ENCODE measurements around the gene POLR1E.

DNA sequence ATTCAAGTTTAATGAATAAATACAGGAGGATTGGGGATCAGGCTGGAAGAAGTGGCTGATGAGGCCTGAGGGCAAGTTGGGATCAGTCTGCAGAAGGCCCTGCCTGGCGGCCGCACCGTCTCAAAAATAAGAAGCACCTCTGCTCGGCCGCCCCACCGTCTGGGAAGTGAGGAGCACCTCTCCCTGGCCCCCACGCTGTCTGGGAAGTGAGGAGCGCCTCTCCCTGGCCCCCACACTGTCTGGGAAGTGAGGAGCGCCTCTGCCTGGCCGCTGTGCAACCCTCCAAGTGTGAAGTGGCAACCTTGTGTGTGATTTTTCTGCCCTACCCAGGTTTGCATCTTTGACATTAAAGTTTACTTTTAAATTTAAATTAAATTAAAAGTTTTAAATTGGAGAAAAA, 35.4 kb downstream of the POLR1E start:
- TF ChIP-seq, protein P1, sequence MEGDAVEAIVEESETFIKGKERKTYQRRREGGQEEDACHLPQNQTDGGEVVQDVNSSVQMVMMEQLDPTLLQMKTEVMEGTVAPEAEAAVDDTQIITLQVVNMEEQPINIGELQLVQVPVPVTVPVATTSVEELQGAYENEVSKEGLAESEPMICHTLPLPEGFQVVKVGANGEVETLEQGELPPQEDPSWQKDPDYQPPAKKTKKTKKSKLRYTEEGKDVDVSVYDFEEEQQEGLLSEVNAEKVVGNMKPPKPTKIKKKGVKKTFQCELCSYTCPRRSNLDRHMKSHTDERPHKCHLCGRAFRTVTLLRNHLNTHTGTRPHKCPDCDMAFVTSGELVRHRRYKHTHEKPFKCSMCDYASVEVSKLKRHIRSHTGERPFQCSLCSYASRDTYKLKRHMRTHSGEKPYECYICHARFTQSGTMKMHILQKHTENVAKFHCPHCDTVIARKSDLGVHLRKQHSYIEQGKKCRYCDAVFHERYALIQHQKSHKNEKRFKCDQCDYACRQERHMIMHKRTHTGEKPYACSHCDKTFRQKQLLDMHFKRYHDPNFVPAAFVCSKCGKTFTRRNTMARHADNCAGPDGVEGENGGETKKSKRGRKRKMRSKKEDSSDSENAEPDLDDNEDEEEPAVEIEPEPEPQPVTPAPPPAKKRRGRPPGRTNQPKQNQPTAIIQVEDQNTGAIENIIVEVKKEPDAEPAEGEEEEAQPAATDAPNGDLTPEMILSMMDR (IDR thresholded peaks at IDR 0.05; ENCODE audit: insufficient read depth, low read length), result no peak
- TF ChIP-seq POLR2AphosphoS5 (IDR thresholded peaks at IDR 0.05; ENCODE audit: low read depth) (no peak), GABPA (IDR thresholded peaks at IDR 0.05; ENCODE audit: low read depth) (no peak)
- TF ChIP-seq, protein P2, sequence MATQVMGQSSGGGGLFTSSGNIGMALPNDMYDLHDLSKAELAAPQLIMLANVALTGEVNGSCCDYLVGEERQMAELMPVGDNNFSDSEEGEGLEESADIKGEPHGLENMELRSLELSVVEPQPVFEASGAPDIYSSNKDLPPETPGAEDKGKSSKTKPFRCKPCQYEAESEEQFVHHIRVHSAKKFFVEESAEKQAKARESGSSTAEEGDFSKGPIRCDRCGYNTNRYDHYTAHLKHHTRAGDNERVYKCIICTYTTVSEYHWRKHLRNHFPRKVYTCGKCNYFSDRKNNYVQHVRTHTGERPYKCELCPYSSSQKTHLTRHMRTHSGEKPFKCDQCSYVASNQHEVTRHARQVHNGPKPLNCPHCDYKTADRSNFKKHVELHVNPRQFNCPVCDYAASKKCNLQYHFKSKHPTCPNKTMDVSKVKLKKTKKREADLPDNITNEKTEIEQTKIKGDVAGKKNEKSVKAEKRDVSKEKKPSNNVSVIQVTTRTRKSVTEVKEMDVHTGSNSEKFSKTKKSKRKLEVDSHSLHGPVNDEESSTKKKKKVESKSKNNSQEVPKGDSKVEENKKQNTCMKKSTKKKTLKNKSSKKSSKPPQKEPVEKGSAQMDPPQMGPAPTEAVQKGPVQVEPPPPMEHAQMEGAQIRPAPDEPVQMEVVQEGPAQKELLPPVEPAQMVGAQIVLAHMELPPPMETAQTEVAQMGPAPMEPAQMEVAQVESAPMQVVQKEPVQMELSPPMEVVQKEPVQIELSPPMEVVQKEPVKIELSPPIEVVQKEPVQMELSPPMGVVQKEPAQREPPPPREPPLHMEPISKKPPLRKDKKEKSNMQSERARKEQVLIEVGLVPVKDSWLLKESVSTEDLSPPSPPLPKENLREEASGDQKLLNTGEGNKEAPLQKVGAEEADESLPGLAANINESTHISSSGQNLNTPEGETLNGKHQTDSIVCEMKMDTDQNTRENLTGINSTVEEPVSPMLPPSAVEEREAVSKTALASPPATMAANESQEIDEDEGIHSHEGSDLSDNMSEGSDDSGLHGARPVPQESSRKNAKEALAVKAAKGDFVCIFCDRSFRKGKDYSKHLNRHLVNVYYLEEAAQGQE (IDR thresholded peaks at IDR 0.05; ENCODE audit: insufficient replicate concordance, low read depth), result no peak

Measured in HL-60 (cell line).